Endodermal cell (in vitro differentiated cells): ENCODE measurements around the gene IL19. TPM values are rescaled to one million over a fixed set of nuclear protein-coding genes. Genes with fewer than 3 reads are reported as not detected.

Experiments
- DNase-seq: peaks from one replicate; pipeline ENCODE4 v3.0.0-alpha.2; 2017
- H3K27ac ChIP-seq: 2 replicates; pipeline ENCODE4 v1.5.1; 2013; ENCODE audit warnings: mild to moderate bottlenecking, low read depth, low read length, moderate library complexity
- H3K27me3 ChIP-seq: 2 replicates; pipeline ENCODE4 v1.6.1; 2013; ENCODE audit warnings: mild to moderate bottlenecking, low read length, moderate library complexity; ENCODE audit not compliant: insufficient read depth, control insufficient read depth, poor library complexity, severe bottlenecking
- H3K36me3 ChIP-seq: 2 replicates; pipeline ENCODE4 v1.7.0; 2013; ENCODE audit warnings: mild to moderate bottlenecking, low read length, moderate library complexity; ENCODE audit not compliant: control insufficient read depth, insufficient read depth
- H3K4me1 ChIP-seq: one replicate; pipeline ENCODE4 v1.7.0; 2013; ENCODE audit warnings: low read length; ENCODE audit not compliant: control insufficient read depth, insufficient read depth
- H3K4me3 ChIP-seq: 2 replicates; pipeline ENCODE4 v1.5.1; 2013; ENCODE audit warnings: mild to moderate bottlenecking, low read length, moderate library complexity
- H3K9ac ChIP-seq: 2 replicates; pipeline ENCODE4 v1.6.1; 2013; ENCODE audit warnings: mild to moderate bottlenecking, low read length, moderate library complexity; ENCODE audit not compliant: poor library complexity, severe bottlenecking; ENCODE audit errors: extremely low read depth
- H3K9me3 ChIP-seq: 2 replicates; pipeline ENCODE4 v1.6.1; 2013; ENCODE audit warnings: mild to moderate bottlenecking, low read length, moderate library complexity; ENCODE audit not compliant: control insufficient read depth
- H3K27ac Mint-ChIP-seq: 2 replicates; pipeline ENCODE4 v1.8.0; 2020; ENCODE audit warnings: mixed read lengths
- H3K27me3 Mint-ChIP-seq: 2 replicates; pipeline ENCODE4 v1.8.0; 2021; ENCODE audit warnings: mild to moderate bottlenecking, mixed read lengths; ENCODE audit not compliant: insufficient read depth
- H3K36me3 Mint-ChIP-seq: 2 replicates; pipeline ENCODE4 v1.8.0; 2020; ENCODE audit warnings: low read depth, mixed read lengths
- H3K4me1 Mint-ChIP-seq: 2 replicates; pipeline ENCODE4 v1.8.0; 2020; ENCODE audit warnings: mixed read lengths
- H3K4me3 Mint-ChIP-seq: 2 replicates; pipeline ENCODE4 v1.8.0; 2020; ENCODE audit warnings: mild to moderate bottlenecking, moderate library complexity, mixed read lengths
- H3K9me3 Mint-ChIP-seq: 2 replicates; pipeline ENCODE4 v1.8.0; 2020; ENCODE audit warnings: mild to moderate bottlenecking, mixed read lengths
- CTCF ChIP-seq: fragments of 200-600 bp; sonication (generic); conservative IDR thresholded peaks from 2 replicates; pipeline ENCODE4 v1.5.0; 2021; ENCODE audit warnings: antibody characterized with exemption, mild to moderate bottlenecking
- WGBS, 2 experiments: methylation state at CpG; one replicate each; pipeline versions ENCODE4 v1.1.5 to v1.1.7; 2013; ENCODE audit warnings: missing lambda C conversion rate in 2 of 2, mixed read lengths in 1 of 2; ENCODE audit not compliant: insufficient coverage in 1 of 2, insufficient read length in 1 of 2; 5-methylcytosine and 5-hydroxymethylcytosine counted together
- total RNA-seq, 2 donors: library from RNA; stranded (reverse); fragmentation: NEBNext Ultra II Directional in 1 of 2; extraction: Animal tissue kit (Norgen Biotek cat#: 25700) in 1 of 2; gene quantifications; 2 replicates in 1 of 2; 3 replicates in 1 of 2; pipeline ENCODE4 v1.2.1, GENCODE V29; 2021

IL19 gene
- total RNA-seq, 2 donors from 2014 or later: not detected

- H3K4me1 Mint-ChIP-seq: no peaks in the 10 kb centered on the region
- H3K9ac ChIP-seq: no peak overlapping the region
- H3K4me1 ChIP-seq: no peaks in the 10 kb centered on the region
- TF ChIP-seq CTCF: no peak
- WGBS, 2 experiments: 77 to 88% methylated on average over 3 of the region's 3 CpGs
- H3K4me3 Mint-ChIP-seq: no peak overlapping the region
- peaks cover 24% of the 10 kb centered on the region for H3K9me3 ChIP-seq
- H3K9me3 Mint-ChIP-seq: peaks cover 38% of the 10 kb centered on the region
- no peaks in the 10 kb centered on the region for H3K27me3 ChIP-seq
- H3K27ac ChIP-seq: no peak overlapping the region
- peaks cover 5% of the 10 kb centered on the region for H3K27me3 Mint-ChIP-seq
- no peak for DNase-seq
- H3K4me3 ChIP-seq: no peak overlapping the region
- H3K27ac Mint-ChIP-seq: no peak overlapping the region
- H3K36me3 Mint-ChIP-seq: no peaks in the 10 kb centered on the region
- no peaks in the 10 kb centered on the region for H3K36me3 ChIP-seq
These were observed 109.7 kb downstream of the IL19 start for GRCh38 chr1:206880314-206880713.

GRCh38 chr1:206882555-206882954 is 112.0 kb downstream of the IL19 start:
- H3K4me3 Mint-ChIP-seq: no peak overlapping the region
- H3K27me3 Mint-ChIP-seq: peaks cover 5% of the 10 kb centered on the region
- 82 to 83% methylated on average over 2 of the region's 3 CpGs for WGBS, 2 experiments
- H3K27me3 ChIP-seq: no peaks in the 10 kb centered on the region
- no peaks in the 10 kb centered on the region for H3K36me3 Mint-ChIP-seq
- H3K9ac ChIP-seq: no peak overlapping the region
- TF ChIP-seq CTCF: peak; percentile 66
- H3K27ac ChIP-seq: no peak overlapping the region
- no peaks in the 10 kb centered on the region for H3K4me1 ChIP-seq
- peaks cover 22% of the 10 kb centered on the region for H3K9me3 ChIP-seq
- no peaks in the 10 kb centered on the region for H3K36me3 ChIP-seq
- no peak overlapping the region for H3K4me3 ChIP-seq
- no peak for DNase-seq
- no peaks in the 10 kb centered on the region for H3K4me1 Mint-ChIP-seq
- H3K9me3 Mint-ChIP-seq: peaks cover 22% of the 10 kb centered on the region
- no peak overlapping the region for H3K27ac Mint-ChIP-seq

GRCh38 chr1:206883160-206883559 is 112.6 kb downstream of the IL19 start:
- 86 to 94% methylated on average over 1 of the region's 1 CpG for WGBS, 2 experiments
- peaks cover 5% of the 10 kb centered on the region for H3K27me3 Mint-ChIP-seq
- H3K9me3 Mint-ChIP-seq: peaks cover 16% of the 10 kb centered on the region
- Histone ChIP-seq H3K4me1 (no peaks in the 10 kb centered on the region), H3K27ac (no peak overlapping the region), H3K9ac (no peak overlapping the region), H3K4me3 (no peak overlapping the region), H3K9me3 (peaks cover 16% of the 10 kb centered on the region), H3K27me3 (no peaks in the 10 kb centered on the region), H3K36me3 (no peaks in the 10 kb centered on the region)
- no peak for DNase-seq
- no peak overlapping the region for H3K27ac Mint-ChIP-seq
- no peak for TF ChIP-seq CTCF
- H3K4me3 Mint-ChIP-seq: no peak overlapping the region
- H3K4me1 Mint-ChIP-seq: no peaks in the 10 kb centered on the region
- no peaks in the 10 kb centered on the region for H3K36me3 Mint-ChIP-seq
